Measurements from ENCODE around the gene ITGB3BP.

ITGB3BP gene

GRCh38 chr1:63509718-63510117 lies 13.3 kb downstream of the ITGB3BP start:
- no peak overlapping the region for H2AFZ ChIP-seq (ENCODE audit: low read depth, low read length, severe bottlenecking)
- H3K79me2 ChIP-seq (ENCODE audit: insufficient read depth, low read length), result peaks cover 38% of the 10 kb centered on the region
- H3K9ac ChIP-seq (ENCODE audit: low read length), result no peak overlapping the region
- H4K20me1 ChIP-seq (ENCODE audit: low read depth, low read length), result no peaks in the 10 kb centered on the region
- H3K27ac ChIP-seq (ENCODE audit: low read depth, low read length), result no peak overlapping the region
- H3K4me2 ChIP-seq (ENCODE audit: low read depth, low read length, poor library complexity, severe bottlenecking), result no peak overlapping the region
- H3K4me3 ChIP-seq (ENCODE audit: insufficient read depth, low read length, poor library complexity, severe bottlenecking), result no peak overlapping the region
- H3F3A ChIP-seq (ENCODE audit: insufficient read depth), result peaks cover 10% of the 10 kb centered on the region; the same call in 1 of the 2 replicates
- no peaks in the 10 kb centered on the region for H3K27me3 ChIP-seq (ENCODE audit: low read length)
- TF ChIP-seq, protein P1, sequence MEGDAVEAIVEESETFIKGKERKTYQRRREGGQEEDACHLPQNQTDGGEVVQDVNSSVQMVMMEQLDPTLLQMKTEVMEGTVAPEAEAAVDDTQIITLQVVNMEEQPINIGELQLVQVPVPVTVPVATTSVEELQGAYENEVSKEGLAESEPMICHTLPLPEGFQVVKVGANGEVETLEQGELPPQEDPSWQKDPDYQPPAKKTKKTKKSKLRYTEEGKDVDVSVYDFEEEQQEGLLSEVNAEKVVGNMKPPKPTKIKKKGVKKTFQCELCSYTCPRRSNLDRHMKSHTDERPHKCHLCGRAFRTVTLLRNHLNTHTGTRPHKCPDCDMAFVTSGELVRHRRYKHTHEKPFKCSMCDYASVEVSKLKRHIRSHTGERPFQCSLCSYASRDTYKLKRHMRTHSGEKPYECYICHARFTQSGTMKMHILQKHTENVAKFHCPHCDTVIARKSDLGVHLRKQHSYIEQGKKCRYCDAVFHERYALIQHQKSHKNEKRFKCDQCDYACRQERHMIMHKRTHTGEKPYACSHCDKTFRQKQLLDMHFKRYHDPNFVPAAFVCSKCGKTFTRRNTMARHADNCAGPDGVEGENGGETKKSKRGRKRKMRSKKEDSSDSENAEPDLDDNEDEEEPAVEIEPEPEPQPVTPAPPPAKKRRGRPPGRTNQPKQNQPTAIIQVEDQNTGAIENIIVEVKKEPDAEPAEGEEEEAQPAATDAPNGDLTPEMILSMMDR (IDR thresholded peaks at IDR 0.05; ENCODE audit: insufficient read depth, low read length, poor library complexity, severe bottlenecking), result no peak
- no peak for TF ChIP-seq EZH2phosphoT487 (conservative IDR thresholded peaks at IDR 0.05; ENCODE audit: low read length)
- H3K36me3 ChIP-seq (ENCODE audit: low read length), result peaks cover 41% of the 10 kb centered on the region
- no peaks in the 10 kb centered on the region for H3K9me2 ChIP-seq (replicated peaks; ENCODE audit: insufficient read depth, low read length)
- H3K9me3 ChIP-seq (ENCODE audit: insufficient read depth, low read length), result no peaks in the 10 kb centered on the region

GRCh38 chr1:63506782-63507181 lies 16.2 kb downstream of the ITGB3BP start:
- Histone ChIP-seq H3F3A (ENCODE audit: insufficient read depth) (no peaks in the 10 kb centered on the region), H3K4me3 (ENCODE audit: insufficient read depth, low read length, poor library complexity, severe bottlenecking) (no peak overlapping the region), H3K9ac (ENCODE audit: low read length) (no peak overlapping the region), H3K36me3 (ENCODE audit: low read length) (peaks cover 35% of the 10 kb centered on the region), H3K79me2 (ENCODE audit: insufficient read depth, low read length) (peaks cover 15% of the 10 kb centered on the region), H3K4me2 (ENCODE audit: low read depth, low read length, poor library complexity, severe bottlenecking) (no peak overlapping the region), H4K20me1 (ENCODE audit: low read depth, low read length) (no peaks in the 10 kb centered on the region), H3K9me2 (replicated peaks; ENCODE audit: insufficient read depth, low read length) (no peaks in the 10 kb centered on the region), H2AFZ (ENCODE audit: low read depth, low read length, severe bottlenecking) (no peak overlapping the region), H3K9me3 (ENCODE audit: insufficient read depth, low read length) (no peaks in the 10 kb centered on the region), H3K27ac (ENCODE audit: low read depth, low read length) (no peak overlapping the region), H3K27me3 (ENCODE audit: low read length) (no peaks in the 10 kb centered on the region)
- TF ChIP-seq, protein P1 (IDR thresholded peaks at IDR 0.05; ENCODE audit: insufficient read depth, low read length, poor library complexity, severe bottlenecking), result no peak
- TF ChIP-seq EZH2phosphoT487 (conservative IDR thresholded peaks at IDR 0.05; ENCODE audit: low read length), result no peak

- H3K79me2 ChIP-seq (ENCODE audit: insufficient read depth, low read length), result peaks cover 12% of the 10 kb centered on the region; the same call in 1 of the 2 replicates
- TF ChIP-seq, protein P1 (IDR thresholded peaks at IDR 0.05; ENCODE audit: insufficient read depth, low read length, poor library complexity, severe bottlenecking), result no peak
- no peak for TF ChIP-seq EZH2phosphoT487 (conservative IDR thresholded peaks at IDR 0.05; ENCODE audit: low read length)
- no peaks in the 10 kb centered on the region for H3K9me2 ChIP-seq (replicated peaks; ENCODE audit: insufficient read depth, low read length)
- no peaks in the 10 kb centered on the region for H3K27me3 ChIP-seq (ENCODE audit: low read length)
- H3K36me3 ChIP-seq (ENCODE audit: low read length), result peaks cover 5% of the 10 kb centered on the region; the same call in 1 of the 2 replicates
- H3K9ac ChIP-seq (ENCODE audit: low read length), result no peak overlapping the region
- no peaks in the 10 kb centered on the region for H3K9me3 ChIP-seq (ENCODE audit: insufficient read depth, low read length)
- 0 out of 2 replicates have a peak, but pooled peaks cover 8% of the 10 kb centered on the region for H3F3A ChIP-seq (ENCODE audit: insufficient read depth)
- H3K27ac ChIP-seq (ENCODE audit: low read depth, low read length), result no peak overlapping the region
- no peaks in the 10 kb centered on the region for H4K20me1 ChIP-seq (ENCODE audit: low read depth, low read length)
- H2AFZ ChIP-seq (ENCODE audit: low read depth, low read length, severe bottlenecking), result no peak overlapping the region
- no peak overlapping the region for H3K4me3 ChIP-seq (ENCODE audit: insufficient read depth, low read length, poor library complexity, severe bottlenecking)
- no peak overlapping the region for H3K4me2 ChIP-seq (ENCODE audit: low read depth, low read length, poor library complexity, severe bottlenecking)
These were observed 21.8 kb downstream of the ITGB3BP start for GRCh38 chr1:63501256-63501655.
